ENCODE measurements around the gene METTL23.

DNA sequence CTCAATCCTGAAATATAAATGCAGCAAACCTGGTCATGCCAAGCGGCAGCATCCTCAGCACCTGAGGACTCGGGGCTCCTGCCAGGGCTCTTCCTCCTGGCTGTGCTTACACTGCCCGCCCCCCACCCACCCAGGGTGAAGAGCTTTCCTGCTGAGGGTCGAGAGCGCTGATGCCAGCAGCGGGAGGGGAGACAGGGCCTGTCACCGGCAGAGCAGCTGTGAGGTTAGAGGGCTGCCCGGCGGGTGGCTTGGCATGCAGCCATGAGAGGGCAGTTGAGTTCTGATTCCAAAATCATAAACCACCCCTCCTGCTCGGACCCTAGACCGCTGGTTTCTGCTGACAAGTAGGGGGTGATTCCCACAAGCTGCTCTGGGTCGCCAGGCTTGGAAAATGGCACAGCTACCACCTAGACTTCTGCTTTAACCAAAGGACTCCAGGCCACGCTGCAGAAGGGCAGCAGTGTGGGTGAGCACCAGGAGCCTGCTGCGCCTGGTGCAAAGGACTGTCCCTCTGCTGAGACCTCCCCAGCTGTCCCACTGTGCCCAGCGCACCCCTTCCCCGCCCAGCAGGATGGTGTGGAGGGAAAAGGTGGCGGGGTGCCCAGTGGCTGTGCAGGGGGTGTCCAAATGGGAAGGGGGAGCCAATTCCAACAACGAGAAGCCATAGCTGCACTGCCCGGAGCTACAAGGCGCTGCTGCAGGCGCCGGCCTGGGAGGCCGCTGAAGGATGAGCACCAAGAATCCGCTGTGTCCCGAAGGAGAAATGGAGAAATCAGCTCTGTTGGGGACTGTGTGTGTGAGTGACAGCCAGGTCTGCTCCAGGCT, 42.5 kb upstream of the METTL23 start:
- TF ChIP-seq, protein P1, sequence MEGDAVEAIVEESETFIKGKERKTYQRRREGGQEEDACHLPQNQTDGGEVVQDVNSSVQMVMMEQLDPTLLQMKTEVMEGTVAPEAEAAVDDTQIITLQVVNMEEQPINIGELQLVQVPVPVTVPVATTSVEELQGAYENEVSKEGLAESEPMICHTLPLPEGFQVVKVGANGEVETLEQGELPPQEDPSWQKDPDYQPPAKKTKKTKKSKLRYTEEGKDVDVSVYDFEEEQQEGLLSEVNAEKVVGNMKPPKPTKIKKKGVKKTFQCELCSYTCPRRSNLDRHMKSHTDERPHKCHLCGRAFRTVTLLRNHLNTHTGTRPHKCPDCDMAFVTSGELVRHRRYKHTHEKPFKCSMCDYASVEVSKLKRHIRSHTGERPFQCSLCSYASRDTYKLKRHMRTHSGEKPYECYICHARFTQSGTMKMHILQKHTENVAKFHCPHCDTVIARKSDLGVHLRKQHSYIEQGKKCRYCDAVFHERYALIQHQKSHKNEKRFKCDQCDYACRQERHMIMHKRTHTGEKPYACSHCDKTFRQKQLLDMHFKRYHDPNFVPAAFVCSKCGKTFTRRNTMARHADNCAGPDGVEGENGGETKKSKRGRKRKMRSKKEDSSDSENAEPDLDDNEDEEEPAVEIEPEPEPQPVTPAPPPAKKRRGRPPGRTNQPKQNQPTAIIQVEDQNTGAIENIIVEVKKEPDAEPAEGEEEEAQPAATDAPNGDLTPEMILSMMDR (conservative IDR thresholded peaks at IDR 0.05 in 1 of 2, IDR thresholded peaks at IDR 0.05 in 1 of 2; ENCODE audit: extremely low read depth in 1 of 2, insufficient read depth in 1 of 2, low read depth in 1 of 2, low read length in 2 of 2) = no peak
- no peak for TF ChIP-seq EZH2 (IDR thresholded peaks at IDR 0.05; ENCODE audit: borderline replicate concordance, low read length)
